Umbilical cord (tissue), 2 donors: Measurements from ENCODE around the gene SIPA1L3. TPM values are rescaled to one million over a fixed set of nuclear protein-coding genes. Genes with fewer than 3 reads are reported as not detected.
"Not testable (repeated sequence)": the region's sequence is repeated elsewhere in the genome, so short reads cannot be mapped to it uniquely, and the experiment has no call there.

Experiments used
- DNase-seq: peaks from one replicate; pipeline ENCODE4 v3.0.0-alpha.2; 2015; ENCODE audit warnings: low spot score
- total RNA-seq: library from RNA; depleted of rRNA; stranded (reverse); fragments of >200 nt; gene quantifications from one replicate; pipeline ENCODE4 v1.2.3, GENCODE V29; 2014; ENCODE audit warnings: low replicate concordance; ENCODE audit not compliant: insufficient read depth

The SIPA1L3 gene
- total RNA-seq, 1 donor from 2014 or later, result 13.7 TPM

GRCh38 chr19:38043649-38044144 is 136.7 kb downstream of the SIPA1L3 start:
- DNase-seq, result no peak

- DNase-seq, result no peak
Observed at GRCh38 chr19:38044267-38045111, 137.5 kb downstream of the SIPA1L3 start.

GRCh38 chr19:38045554-38046253 is 138.7 kb downstream of the SIPA1L3 start:
- DNase-seq, result no peak

- DNase-seq, result no peak
Observed at GRCh38 chr19:38046254-38047048, 139.4 kb downstream of the SIPA1L3 start.

- no peak for DNase-seq
Observed at GRCh38 chr19:38047049-38047438, 140.0 kb downstream of the SIPA1L3 start.

- no peak for DNase-seq
Observed at GRCh38 chr19:38047641-38048040, 140.6 kb downstream of the SIPA1L3 start.

- no peak for DNase-seq
Observed at GRCh38 chr19:38049105-38049649, 142.2 kb downstream of the SIPA1L3 start.

GRCh38 chr19:38055010-38055409 is 148.0 kb downstream of the SIPA1L3 start:
- no peak for DNase-seq

- DNase-seq, result no peak
Observed at GRCh38 chr19:38055655-38056521, 148.9 kb downstream of the SIPA1L3 start.

GRCh38 chr19:38056646-38057045 is 149.6 kb downstream of the SIPA1L3 start:
- no peak for DNase-seq

GRCh38 chr19:38057959-38058690 is 151.1 kb downstream of the SIPA1L3 start:
- DNase-seq, result no peak

- no peak for DNase-seq
Observed at GRCh38 chr19:38059897-38060296, 152.9 kb downstream of the SIPA1L3 start.

- DNase-seq, result no peak
Observed at GRCh38 chr19:38060331-38060730, 153.3 kb downstream of the SIPA1L3 start.

- DNase-seq, result no peak
Observed at GRCh38 chr19:38061294-38061693, 154.3 kb downstream of the SIPA1L3 start.

- DNase-seq, result no peak
Observed at GRCh38 chr19:38062959-38063761, 156.2 kb downstream of the SIPA1L3 start.

- no peak for DNase-seq
Observed at GRCh38 chr19:38063928-38064327, 156.9 kb downstream of the SIPA1L3 start.

- DNase-seq, result no peak
Observed at GRCh38 chr19:38064661-38065425, 157.8 kb downstream of the SIPA1L3 start.

GRCh38 chr19:38065775-38066174 is 158.8 kb downstream of the SIPA1L3 start:
- not testable (repeated sequence) for DNase-seq
